ENCODE measurements around the gene UNC13D.

- TF ChIP-seq CTCF (conservative IDR thresholded peaks at IDR 0.05; ENCODE audit: low read length) (no peak), EZH2phosphoT487 (IDR thresholded peaks at IDR 0.05; ENCODE audit: borderline replicate concordance, low read depth, low read length) (no peak)
Measured at GRCh38 chr17:75808549-75808904, 35.7 kb downstream of the UNC13D start.

All from OCI-LY7 (cell line).